Measurements from ENCODE around the gene GNG7.
A peak's percentile ranks its signal among the peaks of the same experiment; 100 is the strongest.
"Not testable (repeated sequence)": the region's sequence is repeated elsewhere in the genome, so short reads cannot be mapped to it uniquely, and the experiment has no call there.

The GNG7 gene

GRCh38 chr19:2675892-2676291, 26.6 kb downstream of the GNG7 start:
- DNase-seq (ENCODE audit: low read depth in 2 of 2): no peak

- no peak for DNase-seq (ENCODE audit: low read depth in 2 of 2)
These were observed 32.3 kb downstream of the GNG7 start for GRCh38 chr19:2670217-2670616.

GRCh38 chr19:2668175-2668763, 34.2 kb downstream of the GNG7 start:
- DNase-seq (ENCODE audit: low read depth in 2 of 2): no peak

- not testable (repeated sequence) for DNase-seq (ENCODE audit: low read depth in 2 of 2)
These were observed 35.1 kb downstream of the GNG7 start for GRCh38 chr19:2667349-2667748.

- DNase-seq (ENCODE audit: low read depth in 2 of 2): no peak
These were observed 36.0 kb downstream of the GNG7 start for GRCh38 chr19:2666344-2666994.

- DNase-seq (ENCODE audit: low read depth in 2 of 2): no peak
These were observed 37.4 kb downstream of the GNG7 start for GRCh38 chr19:2665103-2665502.

GRCh38 chr19:2663920-2664571, 38.4 kb downstream of the GNG7 start:
- DNase-seq (ENCODE audit: low read depth in 2 of 2): no peak

GRCh38 chr19:2661615-2662014, 40.9 kb downstream of the GNG7 start:
- DNase-seq (ENCODE audit: low read depth in 2 of 2): no peak

GRCh38 chr19:2659856-2660432, 42.5 kb downstream of the GNG7 start:
- DNase-seq (ENCODE audit: low read depth in 2 of 2): no peak

- DNase-seq (ENCODE audit: low read depth in 2 of 2): no peak
These were observed 46.0 kb downstream of the GNG7 start for GRCh38 chr19:2656533-2656932.

GRCh38 chr19:2653710-2654707, 48.5 kb downstream of the GNG7 start:
- DNase-seq (ENCODE audit: low read depth in 2 of 2): no peak

- no peak for DNase-seq (ENCODE audit: low read depth in 2 of 2)
These were observed 49.3 kb downstream of the GNG7 start for GRCh38 chr19:2653218-2653617.

GRCh38 chr19:2652504-2653099, 49.9 kb downstream of the GNG7 start:
- DNase-seq (ENCODE audit: low read depth in 2 of 2): no peak

- DNase-seq (ENCODE audit: low read depth in 2 of 2): not testable (repeated sequence)
These were observed 51.3 kb downstream of the GNG7 start for GRCh38 chr19:2651002-2651733.

GRCh38 chr19:2650515-2650914, 52.0 kb downstream of the GNG7 start:
- DNase-seq (ENCODE audit: low read depth in 2 of 2): no peak

- peak; percentile 18 to 26 for DNase-seq (ENCODE audit: low read depth in 2 of 2)
These were observed 54.0 kb downstream of the GNG7 start for GRCh38 chr19:2648528-2648937.

- DNase-seq (ENCODE audit: low read depth in 2 of 2): no peak
These were observed 54.4 kb downstream of the GNG7 start for GRCh38 chr19:2648099-2648498.

- DNase-seq (ENCODE audit: low read depth in 2 of 2): no peak
These were observed 55.5 kb downstream of the GNG7 start for GRCh38 chr19:2646866-2647535.

- no peak for DNase-seq (ENCODE audit: low read depth in 2 of 2)
These were observed 56.7 kb downstream of the GNG7 start for GRCh38 chr19:2645826-2646225.

Data from fibroblast of skin of left biceps (primary cell).